H1 (cell line): Measurements from ENCODE around the gene WNT8B. TPM values are rescaled to one million over a fixed set of nuclear protein-coding genes. Genes with fewer than 3 reads are reported as not detected.

Source experiments
- CHD2 ChIP-seq: IDR thresholded peaks from 2 replicates; pipeline ENCODE4 v1.6.1; 2012; ENCODE audit warnings: low read length, improper control_type of control experiment
- CHD7 ChIP-seq: fragments of 300-600 bp; sonication (generic); IDR thresholded peaks from 2 replicates; pipeline ENCODE4 v1.7.1; 2012; ENCODE audit warnings: low read length, moderate library complexity, mild to moderate bottlenecking, inconsistent platforms; ENCODE audit not compliant: insufficient replicate concordance
- CREB1 ChIP-seq: IDR thresholded peaks from 2 replicates; pipeline ENCODE4 v1.6.1; 2012; ENCODE audit warnings: inconsistent platforms
- CTCF ChIP-seq, 3 experiments: IDR thresholded peaks; 1 replicate in 2 of 3; 2 replicates in 1 of 3; pipeline versions ENCODE4 v1.5.1 to v1.6.1; 2011; ENCODE audit warnings: low read length in 3 of 3, mild to moderate bottlenecking in 3 of 3, inconsistent platforms in 2 of 3, low read depth in 1 of 3, moderate library complexity in 1 of 3; ENCODE audit not compliant: insufficient read depth in 1 of 3; ENCODE audit errors: control extremely low read depth in 1 of 3
- JUN ChIP-seq: IDR thresholded peaks from 2 replicates; pipeline ENCODE4 v1.6.1; 2011; ENCODE audit warnings: low read depth, mild to moderate bottlenecking, improper control_type of control experiment, low read length
- KDM1A ChIP-seq: fragments of 200-600, 300-600 bp; sonication (generic); IDR thresholded peaks from 2 replicates; pipeline ENCODE4 v1.7.1; 2016; ENCODE audit warnings: mild to moderate bottlenecking, low read length, borderline replicate concordance
- KDM4A ChIP-seq: IDR thresholded peaks from one replicate; pipeline ENCODE4 v1.7.1; 2012; ENCODE audit warnings: low read depth, mild to moderate bottlenecking, moderate library complexity, low read length, inconsistent platforms; ENCODE audit not compliant: severe bottlenecking
- MAFK ChIP-seq: IDR thresholded peaks from 2 replicates; pipeline ENCODE4 v1.6.1; 2012; ENCODE audit warnings: low read depth, mild to moderate bottlenecking, improper control_type of control experiment, low read length
- SIRT6 ChIP-seq: IDR thresholded peaks from one replicate; pipeline ENCODE4 v1.7.1; 2012; ENCODE audit warnings: low read length, inconsistent platforms
- TBP ChIP-seq: IDR thresholded peaks from 2 replicates; pipeline ENCODE4 v1.6.1; 2011; ENCODE audit warnings: low read depth, low read length, improper control_type of control experiment
- polyA plus RNA-seq, 7 experiments: library from polyadenylated mRNA; depleted of rRNA in 3 of 7; stranded (reverse) in 5 of 7; unstranded in 2 of 7; fragments of >200 nt in 5 of 7; fragments of 200-250 nt in 2 of 7; gene quantifications; 1 replicate in 5 of 7; 2 replicates in 1 of 7; 4 replicates in 1 of 7; pipeline versions ENCODE4 v1.2.1 to v1.2.3, GENCODE V29; 2011 to 2013; ENCODE audit warnings: missing spikeins in 2 of 7, mixed read lengths in 2 of 7
- total RNA-seq: library from RNA; stranded (reverse); fragmentation: NEBNext Ultra II Directional; extraction: Animal tissue kit (Norgen Biotek cat#: 25700); gene quantifications from 2 replicates; pipeline ENCODE4 v1.2.1, GENCODE V29; 2021

WNT8B gene
- total and polyA plus RNA-seq, 2 of the 8 experiments (the other 6 are each of a cell fraction or from before 2014, with no cell fraction given): 0.20 to 0.67 TPM

- TF ChIP-seq CHD7 (no peak), JUN (no peak), SIRT6 (no peak), CTCF (IDR thresholded peaks at IDR 0.05; ENCODE audit: control extremely low read depth in 1 of 3, insufficient read depth in 1 of 3, low read depth in 1 of 3, low read length in 3 of 3) (no peak), KDM4A (no peak), TBP (no peak), KDM1A (no peak), CREB1 (no peak), CHD2 (no peak), MAFK (no peak)
Measured at GRCh38 chr10:100468322-100468721, 5.5 kb downstream of the WNT8B start (continued).
